Upper lobe of right lung (tissue), 1 donor: Measurements from ENCODE around the gene FAM151B. TPM values are rescaled to one million over a fixed set of nuclear protein-coding genes. Genes with fewer than 3 reads are reported as not detected.

Experiments used
- ATAC-seq: fragments of 200-7000 bp; cut with Tn5 transposase; one replicate; pipeline ENCODE4 v1.9.1; 2020; ENCODE audit warnings: mild to moderate bottlenecking, moderate library complexity
- DNase-seq: peaks from one replicate; pipeline ENCODE4 v3.0.0-alpha.2; 2020
- H3K27ac ChIP-seq: fragments of 200-600 bp; one replicate; pipeline ENCODE4 v1.8.0; 2022
- H3K27me3 ChIP-seq: fragments of 200-600 bp; one replicate; pipeline ENCODE4 v1.8.0; 2022; ENCODE audit warnings: mild to moderate bottlenecking
- H3K36me3 ChIP-seq: fragments of 200-600 bp; one replicate; pipeline ENCODE4 v1.8.0; 2022
- H3K4me1 ChIP-seq: fragments of 200-600 bp; one replicate; pipeline ENCODE4 v1.8.0; 2022
- H3K4me3 ChIP-seq: fragments of 200-600 bp; one replicate; pipeline ENCODE4 v1.8.0; 2022; ENCODE audit warnings: mild to moderate bottlenecking
- H3K9me3 ChIP-seq: fragments of 200-600 bp; one replicate; pipeline ENCODE4 v1.8.0; 2022
- CTCF ChIP-seq: fragments of 200-600 bp; IDR thresholded peaks from one replicate; pipeline ENCODE4 v1.8.0; 2022; ENCODE audit warnings: antibody characterized with exemption
- intact Hi-C: fragments of 100-400 bp; cut with DNase I; formaldehyde crosslinking; loops from one replicate; pipeline ENCODE4 v1.11.0; 2022
- total RNA-seq: library from RNA; stranded (reverse); fragmentation: NEBNext Ultra II Directional; extraction: Animal tissue kit (Norgen Biotek cat#: 25700); gene quantifications from one replicate; pipeline ENCODE4 v1.2.1, GENCODE V29; 2021
- donor health status: DM: no; HTN: yes; CAD: no; lungs with severe emphysema.

The FAM151B gene
- total RNA-seq, 1 donor from 2014 or later: 3.4 TPM

- H3K4me1 ChIP-seq: no peaks in the 10 kb centered on the region
- H3K27ac ChIP-seq: no peak overlapping the region
- ATAC-seq (no peak), DNase-seq (no peak)
- peaks cover 40% of the 10 kb centered on the region for H3K27me3 ChIP-seq
- no peak for TF ChIP-seq CTCF
- H3K9me3 ChIP-seq: no peaks in the 10 kb centered on the region
- H3K36me3 ChIP-seq: no peaks in the 10 kb centered on the region
- no peak overlapping the region for H3K4me3 ChIP-seq
- intact Hi-C loops: no loop called here
Observed at GRCh38 chr5:80566711-80567259, 78.9 kb downstream of the FAM151B start.

GRCh38 chr5:80568251-80568650 is 80.4 kb downstream of the FAM151B start:
- no peaks in the 10 kb centered on the region for H3K4me1 ChIP-seq
- ATAC-seq (no peak), DNase-seq (no peak)
- H3K4me3 ChIP-seq: no peak overlapping the region
- H3K27ac ChIP-seq: no peak overlapping the region
- H3K36me3 ChIP-seq: no peaks in the 10 kb centered on the region
- intact Hi-C loops: no loop called here
- no peak for TF ChIP-seq CTCF
- peaks cover 51% of the 10 kb centered on the region for H3K27me3 ChIP-seq
- no peaks in the 10 kb centered on the region for H3K9me3 ChIP-seq

GRCh38 chr5:80569086-80569960 is 81.4 kb downstream of the FAM151B start:
- ATAC-seq: peak; percentile 11
- DNase-seq: no peak
- TF ChIP-seq CTCF: no peak
- intact Hi-C loops: no loop called here
- Histone ChIP-seq H3K27ac (no peak overlapping the region), H3K9me3 (no peaks in the 10 kb centered on the region), H3K27me3 (peaks cover 56% of the 10 kb centered on the region), H3K36me3 (no peaks in the 10 kb centered on the region), H3K4me3 (peak overlapping the region; percentile 33), H3K4me1 (no peaks in the 10 kb centered on the region)

GRCh38 chr5:80569961-80570786 is 82.3 kb downstream of the FAM151B start, which contains the start of gene ANKRD34B:
ANKRD34B (minus strand) TSS chr5:80570280; CDS start chr5:80560019, 10,261 bp downstream.
- ATAC-seq: peak; percentile 64
- H3K4me3 ChIP-seq: peak within 1 kb of the TSS; percentile 33
- H3K27me3 ChIP-seq: peaks cover 56% of the 10 kb centered on the region
- no peak within 1 kb of the TSS for H3K27ac ChIP-seq
- H3K36me3 ChIP-seq: no peaks in the 10 kb centered on the region
- H3K4me1 ChIP-seq: no peaks in the 10 kb centered on the region
- intact Hi-C loops: no loop called here
- DNase-seq: peak; percentile 67
- no peak for TF ChIP-seq CTCF
- H3K9me3 ChIP-seq: no peaks in the 10 kb centered on the region

- H3K9me3 ChIP-seq: no peaks in the 10 kb centered on the region
- no peak overlapping the region for H3K4me3 ChIP-seq
- ATAC-seq: no peak
- no peak for TF ChIP-seq CTCF
- no peaks in the 10 kb centered on the region for H3K36me3 ChIP-seq
- H3K27ac ChIP-seq: no peak overlapping the region
- intact Hi-C loops: no loop called here
- H3K27me3 ChIP-seq: peaks cover 51% of the 10 kb centered on the region
- DNase-seq: no peak
- no peaks in the 10 kb centered on the region for H3K4me1 ChIP-seq
Observed at GRCh38 chr5:80573062-80573461, 85.2 kb downstream of the FAM151B start.
